Peyer's patch (tissue), 4 donors: ENCODE data around the gene BRD3. TPM values are rescaled to one million over a fixed set of nuclear protein-coding genes. Genes with fewer than 3 reads are reported as not detected.

ENCODE experiments used
- DNase-seq, 3 donors: peaks; one replicate each; pipeline ENCODE4 v3.0.0-alpha.2; 2017 to 2019
- H3K27ac ChIP-seq, 4 donors: fragments of 200-600 bp; sonication (generic); one replicate each; pipeline ENCODE4 v1.5.1; 2016 to 2019
- H3K27me3 ChIP-seq, 2 donors: fragments of 200-600 bp; sonication (generic); one replicate each; pipeline ENCODE4 v1.5.1; 2019
- H3K36me3 ChIP-seq, 3 donors: fragments of 200-600 bp; sonication (generic); one replicate each; pipeline ENCODE4 v1.5.1; 2016 to 2019
- H3K4me1 ChIP-seq, 4 donors: fragments of 200-600 bp; sonication (generic); one replicate each; pipeline ENCODE4 v1.5.1; 2016 to 2019
- H3K4me3 ChIP-seq, 4 donors: fragments of 200-600 bp; sonication (generic); 1 replicate in 3 of 4; 2 replicates in 1 of 4; pipeline ENCODE4 v1.5.1; 2016 to 2019; ENCODE audit warnings: mild to moderate bottlenecking in 1 of 4
- H3K9me3 ChIP-seq, 4 donors: fragments of 200-600 bp; sonication (generic); one replicate each; pipeline ENCODE4 v1.5.1; 2016 to 2019; ENCODE audit warnings: mild to moderate bottlenecking in 1 of 4
- POLR2A ChIP-seq, 2 donors: fragments of 450-650 bp; IDR thresholded peaks; one replicate each; pipeline ENCODE4 v1.5.1; 2017; ENCODE audit warnings: antibody characterized with exemption in 2 of 2, mild to moderate bottlenecking in 2 of 2, moderate library complexity in 2 of 2
- total RNA-seq, 4 donors: library from RNA; depleted of rRNA; stranded (reverse); fragments of >200 nt; gene quantifications; one replicate each; pipeline ENCODE4 v1.1.0, GENCODE V29; 2016
- TF ChIP-seq, protein P1 (sequence below), 6 experiments: fragments of 450-650 bp in 4 of 6; fragments of 200-600 bp in 2 of 6; sonication (generic) in 1 of 6; IDR thresholded peaks; one replicate each; pipeline ENCODE4 v1.5.1; 2017 to 2019; ENCODE audit warnings: antibody characterized with exemption in 6 of 6, mild to moderate bottlenecking in 3 of 6, moderate library complexity in 1 of 6

The BRD3 gene
- total RNA-seq, 4 donors from 2014 or later: 16.3 to 57.8 (median 35.0) TPM

DNA sequence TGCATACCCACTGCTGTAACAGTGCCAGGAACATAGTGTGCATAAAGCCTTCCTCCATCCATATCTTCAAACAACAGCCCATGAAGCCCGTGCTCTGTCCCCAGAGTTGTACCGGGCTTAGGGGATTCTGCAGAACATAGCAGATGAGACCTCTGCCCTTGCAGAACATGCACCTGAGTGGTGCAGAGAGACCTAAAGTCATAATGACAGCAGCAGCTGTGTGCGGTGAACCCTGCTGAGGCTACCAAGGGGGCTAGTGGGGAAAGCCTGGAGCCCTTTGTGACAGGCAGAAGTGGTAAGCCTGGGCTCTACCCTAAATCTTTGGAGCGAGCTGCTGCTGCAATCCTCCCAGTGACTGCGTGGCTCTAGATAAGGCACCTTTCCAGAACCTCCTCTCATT lies 32.2 kb upstream of the BRD3 start:
- Histone ChIP-seq H3K4me3 (no peak overlapping the region), H3K27me3 (no peaks in the 10 kb centered on the region), H3K9me3 (no peaks in the 10 kb centered on the region), H3K36me3 (no peaks in the 10 kb centered on the region), H3K4me1 (no peaks in the 10 kb centered on the region), H3K27ac (no peak overlapping the region)
- TF ChIP-seq, protein P1, sequence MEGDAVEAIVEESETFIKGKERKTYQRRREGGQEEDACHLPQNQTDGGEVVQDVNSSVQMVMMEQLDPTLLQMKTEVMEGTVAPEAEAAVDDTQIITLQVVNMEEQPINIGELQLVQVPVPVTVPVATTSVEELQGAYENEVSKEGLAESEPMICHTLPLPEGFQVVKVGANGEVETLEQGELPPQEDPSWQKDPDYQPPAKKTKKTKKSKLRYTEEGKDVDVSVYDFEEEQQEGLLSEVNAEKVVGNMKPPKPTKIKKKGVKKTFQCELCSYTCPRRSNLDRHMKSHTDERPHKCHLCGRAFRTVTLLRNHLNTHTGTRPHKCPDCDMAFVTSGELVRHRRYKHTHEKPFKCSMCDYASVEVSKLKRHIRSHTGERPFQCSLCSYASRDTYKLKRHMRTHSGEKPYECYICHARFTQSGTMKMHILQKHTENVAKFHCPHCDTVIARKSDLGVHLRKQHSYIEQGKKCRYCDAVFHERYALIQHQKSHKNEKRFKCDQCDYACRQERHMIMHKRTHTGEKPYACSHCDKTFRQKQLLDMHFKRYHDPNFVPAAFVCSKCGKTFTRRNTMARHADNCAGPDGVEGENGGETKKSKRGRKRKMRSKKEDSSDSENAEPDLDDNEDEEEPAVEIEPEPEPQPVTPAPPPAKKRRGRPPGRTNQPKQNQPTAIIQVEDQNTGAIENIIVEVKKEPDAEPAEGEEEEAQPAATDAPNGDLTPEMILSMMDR (IDR thresholded peaks at IDR 0.05): no peak
- no peak for TF ChIP-seq POLR2A (IDR thresholded peaks at IDR 0.05)
- DNase-seq: no peak

DNA sequence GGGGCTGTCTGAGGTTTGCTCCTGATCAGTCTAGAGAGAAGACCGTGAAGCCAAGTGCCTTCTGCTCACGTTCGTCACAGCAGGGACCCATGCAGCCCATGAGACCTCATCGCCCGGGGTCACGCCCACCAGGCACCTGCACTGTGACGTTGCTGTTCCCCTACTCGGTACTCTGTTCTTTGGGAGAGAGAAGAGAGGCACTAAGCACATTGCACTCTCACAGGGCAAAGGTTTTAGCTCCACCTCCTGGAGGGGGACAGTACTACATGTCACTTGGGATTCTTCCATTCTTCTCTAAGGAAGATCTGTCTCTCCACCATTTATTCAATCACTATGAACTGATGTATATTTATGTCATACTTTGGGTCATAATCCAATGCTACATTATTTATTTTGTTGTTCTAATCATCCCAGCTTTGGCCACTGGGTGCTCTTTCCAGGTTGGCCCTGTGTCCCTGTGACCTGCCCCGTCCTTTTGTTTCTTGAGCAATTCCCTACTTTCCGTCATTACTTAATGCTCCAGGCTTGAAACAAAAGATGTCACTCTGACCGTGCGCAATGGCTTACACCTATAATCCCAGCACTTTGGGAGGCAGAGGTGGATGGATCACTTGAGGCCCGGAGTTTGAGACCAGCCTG lies 31.4 kb upstream of the BRD3 start:
- Histone ChIP-seq H3K27ac (no peak overlapping the region), H3K36me3 (no peaks in the 10 kb centered on the region)
- DNase-seq: peak; percentile 51 to 80 (median 54)

DNA sequence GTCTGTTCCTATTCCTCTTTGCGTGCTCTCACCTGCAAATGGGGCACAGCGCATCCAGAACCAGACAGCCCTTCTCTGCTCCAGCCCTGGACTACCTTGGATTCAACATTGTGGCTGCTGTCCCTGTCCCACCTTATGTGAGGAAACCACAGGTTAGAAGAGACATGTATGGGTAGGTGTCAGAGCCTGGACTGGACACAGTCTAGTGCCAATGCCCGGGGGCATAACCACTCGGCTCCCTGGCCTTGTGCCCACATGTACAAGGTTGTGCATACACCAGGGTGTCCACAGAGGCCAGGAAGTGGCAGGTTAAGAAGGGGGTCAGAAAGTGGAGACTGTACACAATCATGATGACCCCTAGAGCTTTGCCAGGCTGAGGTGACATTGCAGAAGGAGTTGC lies 22.1 kb upstream of the BRD3 start:
- TF ChIP-seq, protein P1 (IDR thresholded peaks at IDR 0.05): no peak
- TF ChIP-seq POLR2A (IDR thresholded peaks at IDR 0.05): no peak
- Histone ChIP-seq H3K27ac (no peak overlapping the region), H3K4me3 (no peak overlapping the region), H3K9me3 (no peaks in the 10 kb centered on the region), H3K4me1 (no peaks in the 10 kb centered on the region), H3K36me3 (no peaks in the 10 kb centered on the region), H3K27me3 (no peaks in the 10 kb centered on the region)
- no peak for DNase-seq

More for the DNA sequence above, 31.4 kb upstream of the BRD3 start:
- no peaks in the 10 kb centered on the region for H3K4me1 ChIP-seq
- H3K4me3 ChIP-seq: no peak overlapping the region
- TF ChIP-seq, protein P1 (IDR thresholded peaks at IDR 0.05): peak; percentile 68 to 81 (median 78)
- no peak for TF ChIP-seq POLR2A (IDR thresholded peaks at IDR 0.05)
- no peaks in the 10 kb centered on the region for H3K9me3 ChIP-seq
- no peaks in the 10 kb centered on the region for H3K27me3 ChIP-seq

DNA sequence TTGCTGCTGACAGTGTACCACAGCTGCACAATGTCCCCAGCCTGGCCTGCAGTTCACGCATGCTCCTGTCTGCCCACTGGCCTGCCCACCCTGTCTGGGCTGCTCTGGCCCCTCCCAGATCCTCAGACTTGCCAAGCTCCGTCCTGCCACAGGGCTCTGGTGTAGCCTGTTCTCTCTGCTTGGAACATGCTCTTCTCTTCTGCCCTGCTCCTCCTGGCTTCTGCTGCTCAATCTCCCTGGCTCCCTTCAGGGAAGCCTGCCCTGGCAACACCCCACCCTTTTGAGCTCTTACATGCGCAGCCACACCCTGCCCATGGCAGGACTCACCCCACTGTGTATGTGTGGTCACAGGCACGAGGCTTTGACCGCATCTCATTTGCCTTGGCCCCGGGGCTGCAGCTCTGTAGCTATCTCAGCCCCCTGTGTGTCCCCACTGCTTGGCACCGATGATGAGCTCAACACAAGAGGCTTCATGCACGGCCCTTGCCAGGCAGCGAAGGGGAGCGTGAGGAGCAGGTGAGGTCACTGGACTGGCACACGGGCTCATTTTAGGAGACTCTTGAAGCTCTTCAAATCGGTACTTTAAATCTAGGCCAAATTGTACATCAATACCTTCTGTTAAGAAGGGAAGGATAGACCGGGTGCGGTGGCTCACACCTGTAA lies 20.4 kb upstream of the BRD3 start:
- DNase-seq: no peak
- H3K36me3 ChIP-seq: no peaks in the 10 kb centered on the region
- no peaks in the 10 kb centered on the region for H3K4me1 ChIP-seq
- H3K4me3 ChIP-seq: no peak overlapping the region
- TF ChIP-seq POLR2A (IDR thresholded peaks at IDR 0.05): no peak
- TF ChIP-seq, protein P1 (IDR thresholded peaks at IDR 0.05): no peak
- no peaks in the 10 kb centered on the region for H3K27me3 ChIP-seq
- no peaks in the 10 kb centered on the region for H3K9me3 ChIP-seq
- no peak overlapping the region for H3K27ac ChIP-seq

DNA sequence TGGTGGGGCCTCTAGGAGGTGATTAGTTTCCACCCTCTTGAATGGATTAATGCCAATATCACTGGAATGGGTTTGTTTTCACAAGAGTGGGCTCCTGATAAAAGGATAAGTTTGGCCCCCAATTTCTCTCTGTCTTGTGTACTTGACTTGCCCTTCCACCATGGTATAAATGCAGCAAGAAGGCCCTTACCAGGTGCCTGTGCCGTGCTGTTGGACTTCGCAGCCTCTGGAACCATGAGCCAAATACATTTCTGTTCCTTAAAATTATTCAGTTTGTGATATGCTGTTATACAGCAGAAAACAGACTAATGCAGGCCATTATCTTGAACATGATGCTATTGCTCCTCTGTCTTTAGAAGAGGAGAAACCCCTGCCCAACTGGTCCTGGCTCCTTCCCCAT lies 17.8 kb upstream of the BRD3 start:
- Histone ChIP-seq H3K36me3 (no peaks in the 10 kb centered on the region), H3K4me1 (no peaks in the 10 kb centered on the region), H3K9me3 (no peaks in the 10 kb centered on the region), H3K4me3 (no peak overlapping the region), H3K27me3 (no peaks in the 10 kb centered on the region), H3K27ac (no peak overlapping the region)
- TF ChIP-seq POLR2A (IDR thresholded peaks at IDR 0.05): no peak
- TF ChIP-seq, protein P1 (IDR thresholded peaks at IDR 0.05): no peak
- no peak for DNase-seq
